Gastrocnemius medialis (tissue), 4 donors: ENCODE measurements around the gene TTLL5.

Source experiments
- POLR2A ChIP-seq, 2 donors: fragments of 450-650 bp; IDR thresholded peaks; one replicate each; pipeline ENCODE4 v1.6.1; 2017; ENCODE audit warnings: antibody characterized with exemption in 2 of 2, mild to moderate bottlenecking in 2 of 2, moderate library complexity in 2 of 2
- TF ChIP-seq, protein P1 (sequence below), 5 experiments: fragments of 450-650 bp in 3 of 5; fragments of 200-600 bp in 2 of 5; sonication (generic) in 2 of 5; IDR thresholded peaks in 4 of 5; conservative IDR thresholded peaks in 1 of 5; 1 replicate in 4 of 5; 2 replicates in 1 of 5; pipeline ENCODE4 v1.5.1; 2016 to 2019; ENCODE audit warnings: antibody characterized with exemption in 5 of 5, mild to moderate bottlenecking in 3 of 5, moderate library complexity in 3 of 5

DNA sequence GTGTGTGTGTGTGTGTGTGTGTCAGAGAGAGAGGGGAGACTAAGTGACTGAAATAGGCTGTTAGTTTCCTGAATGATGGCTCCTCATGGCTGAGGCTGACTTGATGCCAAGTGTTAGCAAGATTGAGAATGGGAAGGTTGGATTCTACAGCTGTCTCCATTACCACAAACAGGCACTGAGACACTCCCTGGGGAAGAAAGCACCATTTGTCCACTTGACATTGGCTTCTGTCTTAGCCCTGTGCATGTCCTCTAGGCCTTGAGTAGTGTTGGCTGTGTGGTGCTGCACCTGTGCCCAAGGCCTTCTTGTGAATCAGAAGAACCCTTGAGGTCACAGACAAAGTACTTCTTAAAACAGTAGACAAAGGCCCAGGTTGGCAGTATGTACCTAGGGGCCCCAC lies 16.0 kb upstream of the TTLL5 start:
- TF ChIP-seq, protein P1, sequence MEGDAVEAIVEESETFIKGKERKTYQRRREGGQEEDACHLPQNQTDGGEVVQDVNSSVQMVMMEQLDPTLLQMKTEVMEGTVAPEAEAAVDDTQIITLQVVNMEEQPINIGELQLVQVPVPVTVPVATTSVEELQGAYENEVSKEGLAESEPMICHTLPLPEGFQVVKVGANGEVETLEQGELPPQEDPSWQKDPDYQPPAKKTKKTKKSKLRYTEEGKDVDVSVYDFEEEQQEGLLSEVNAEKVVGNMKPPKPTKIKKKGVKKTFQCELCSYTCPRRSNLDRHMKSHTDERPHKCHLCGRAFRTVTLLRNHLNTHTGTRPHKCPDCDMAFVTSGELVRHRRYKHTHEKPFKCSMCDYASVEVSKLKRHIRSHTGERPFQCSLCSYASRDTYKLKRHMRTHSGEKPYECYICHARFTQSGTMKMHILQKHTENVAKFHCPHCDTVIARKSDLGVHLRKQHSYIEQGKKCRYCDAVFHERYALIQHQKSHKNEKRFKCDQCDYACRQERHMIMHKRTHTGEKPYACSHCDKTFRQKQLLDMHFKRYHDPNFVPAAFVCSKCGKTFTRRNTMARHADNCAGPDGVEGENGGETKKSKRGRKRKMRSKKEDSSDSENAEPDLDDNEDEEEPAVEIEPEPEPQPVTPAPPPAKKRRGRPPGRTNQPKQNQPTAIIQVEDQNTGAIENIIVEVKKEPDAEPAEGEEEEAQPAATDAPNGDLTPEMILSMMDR (IDR thresholded peaks at IDR 0.05 in 4 of 5, conservative IDR thresholded peaks at IDR 0.05 in 1 of 5), result no peak
- no peak for TF ChIP-seq POLR2A (IDR thresholded peaks at IDR 0.05)
